ENCODE data around the gene FUOM. TPM values are rescaled to one million over a fixed set of nuclear protein-coding genes. Genes with fewer than 3 reads are reported as not detected.

FUOM gene
- total RNA-seq, 1 donor from 2014 or later: 32.2 TPM

- no peak overlapping the region for H3K4me3 Mint-ChIP-seq (ENCODE audit: unreplicated experiment)
- peaks cover 7% of the 10 kb centered on the region for H3K36me3 Mint-ChIP-seq (ENCODE audit: low read depth)
- no peaks in the 10 kb centered on the region for H3K27me3 Mint-ChIP-seq (ENCODE audit: low read depth)
- H3K4me1 Mint-ChIP-seq (ENCODE audit: low read depth): peaks cover 3% of the 10 kb centered on the region
- peak; percentile 50 for DNase-seq (ENCODE audit: low spot score)
- no peak for TF ChIP-seq CTCF (IDR thresholded peaks at IDR 0.05)
- H3K27ac Mint-ChIP-seq (ENCODE audit: unreplicated experiment): no peak overlapping the region
- no peaks in the 10 kb centered on the region for H3K9me3 Mint-ChIP-seq (ENCODE audit: low read depth)
These were observed 27.4 kb upstream of the FUOM start for GRCh38 chr10:133385214-133385613.

- no peak for TF ChIP-seq CTCF (IDR thresholded peaks at IDR 0.05)
These were observed 26.3 kb upstream of the FUOM start for GRCh38 chr10:133384071-133384470.

GRCh38 chr10:133383551-133383950 lies 25.7 kb upstream of the FUOM start:
- DNase-seq (ENCODE audit: low spot score): peak; percentile 22
- no peak for TF ChIP-seq CTCF (IDR thresholded peaks at IDR 0.05)

More at GRCh38 chr10:133384071-133384470, 26.3 kb upstream of the FUOM start:
- no peaks in the 10 kb centered on the region for H3K27me3 Mint-ChIP-seq (ENCODE audit: low read depth)
- H3K27ac Mint-ChIP-seq (ENCODE audit: unreplicated experiment): no peak overlapping the region
- peaks cover 7% of the 10 kb centered on the region for H3K36me3 Mint-ChIP-seq (ENCODE audit: low read depth)
- DNase-seq (ENCODE audit: low spot score): peak; percentile 51
- H3K4me3 Mint-ChIP-seq (ENCODE audit: unreplicated experiment): no peak overlapping the region
- no peaks in the 10 kb centered on the region for H3K9me3 Mint-ChIP-seq (ENCODE audit: low read depth)
- peaks cover 3% of the 10 kb centered on the region for H3K4me1 Mint-ChIP-seq (ENCODE audit: low read depth)

DNA sequence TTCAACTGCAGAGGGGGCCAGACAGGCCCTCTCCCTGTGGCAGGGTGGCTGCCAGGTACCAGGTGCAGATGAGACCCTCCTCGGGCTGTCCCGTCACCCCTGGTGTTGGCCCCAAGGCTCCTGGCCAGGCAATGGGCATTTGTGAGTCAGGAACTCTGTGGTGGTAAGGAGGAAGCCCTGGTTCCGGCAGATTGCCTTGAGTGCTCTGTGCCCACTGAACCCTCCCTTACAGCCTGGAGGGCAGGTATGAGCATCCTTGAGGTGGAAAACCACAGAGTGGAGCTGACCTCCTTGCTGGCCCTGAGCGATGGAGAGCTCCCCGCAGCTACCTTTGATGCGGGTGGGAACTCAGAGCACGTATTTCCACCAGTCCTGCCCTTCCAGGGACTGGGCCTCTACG lies 23.2 kb upstream of the FUOM start:
- peaks cover 5% of the 10 kb centered on the region for H3K36me3 Mint-ChIP-seq (ENCODE audit: low read depth)
- TF ChIP-seq CTCF (IDR thresholded peaks at IDR 0.05): no peak
- no peaks in the 10 kb centered on the region for H3K9me3 Mint-ChIP-seq (ENCODE audit: low read depth)
- no peak overlapping the region for H3K4me3 Mint-ChIP-seq (ENCODE audit: unreplicated experiment)
- no peak overlapping the region for H3K27ac Mint-ChIP-seq (ENCODE audit: unreplicated experiment)
- H3K27me3 Mint-ChIP-seq (ENCODE audit: low read depth): no peaks in the 10 kb centered on the region
- peaks cover 3% of the 10 kb centered on the region for H3K4me1 Mint-ChIP-seq (ENCODE audit: low read depth)
- DNase-seq (ENCODE audit: low spot score): no peak

More at GRCh38 chr10:133383551-133383950, 25.7 kb upstream of the FUOM start:
- Mint-ChIP-seq H3K9me3 (ENCODE audit: low read depth) (no peaks in the 10 kb centered on the region), H3K27ac (ENCODE audit: unreplicated experiment) (no peak overlapping the region), H3K27me3 (ENCODE audit: low read depth) (no peaks in the 10 kb centered on the region), H3K4me1 (ENCODE audit: low read depth) (peaks cover 3% of the 10 kb centered on the region), H3K36me3 (ENCODE audit: low read depth) (peaks cover 7% of the 10 kb centered on the region), H3K4me3 (ENCODE audit: unreplicated experiment) (no peak overlapping the region)

DNA sequence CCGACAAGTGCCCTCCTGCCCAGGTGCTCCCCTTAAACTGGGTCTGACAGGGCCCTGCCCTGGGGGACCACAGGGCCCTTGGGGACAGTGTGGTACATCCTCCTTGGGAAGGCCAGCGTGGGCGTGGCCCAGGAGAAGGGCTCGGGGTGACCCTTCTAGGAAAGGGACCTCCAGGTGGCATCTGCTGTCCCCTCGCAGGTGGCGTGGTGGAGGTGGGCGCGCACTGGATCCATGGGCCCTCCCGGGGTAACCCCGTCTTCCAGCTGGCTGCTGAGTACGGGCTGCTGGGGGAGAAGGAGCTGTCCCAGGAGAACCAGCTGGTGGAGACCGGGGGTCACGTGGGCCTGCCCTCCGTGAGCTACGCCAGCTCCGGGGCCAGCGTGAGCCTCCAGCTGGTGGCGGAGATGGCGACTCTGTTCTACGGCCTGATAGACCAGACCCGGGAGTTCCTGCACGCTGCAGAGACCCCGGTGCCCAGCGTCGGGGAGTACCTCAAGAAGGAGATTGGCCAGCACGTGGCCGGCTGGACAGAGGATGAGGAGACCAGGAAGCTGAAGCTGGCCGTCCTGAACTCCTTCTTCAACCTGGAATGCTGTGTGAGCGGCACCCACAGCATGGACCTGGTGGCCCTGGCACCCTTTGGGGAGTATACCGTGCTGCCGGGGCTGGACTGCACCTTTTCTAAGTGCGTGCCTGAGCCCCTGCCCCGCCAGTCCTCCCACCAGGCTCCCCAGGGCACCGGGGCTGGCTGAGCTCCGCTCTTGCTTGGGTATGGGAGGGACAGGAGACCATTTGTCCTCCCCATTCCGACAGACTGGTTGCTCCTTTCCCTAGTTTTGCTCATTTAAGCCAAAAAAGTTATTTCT lies 22.2 kb upstream of the FUOM start:
- DNase-seq (ENCODE audit: low spot score): no peak
- Mint-ChIP-seq H3K9me3 (ENCODE audit: low read depth) (no peaks in the 10 kb centered on the region), H3K4me3 (ENCODE audit: unreplicated experiment) (peak overlapping the region; percentile 55), H3K27ac (ENCODE audit: unreplicated experiment) (no peak overlapping the region), H3K36me3 (ENCODE audit: low read depth) (peaks cover 5% of the 10 kb centered on the region), H3K27me3 (ENCODE audit: low read depth) (no peaks in the 10 kb centered on the region), H3K4me1 (ENCODE audit: low read depth) (peaks cover 3% of the 10 kb centered on the region)
- TF ChIP-seq CTCF (IDR thresholded peaks at IDR 0.05): no peak
